Epidermal melanocyte (primary cell): ENCODE data around the gene WDFY2.
"Not testable (repeated sequence)": the region's sequence is repeated elsewhere in the genome, so short reads cannot be mapped to it uniquely, and the experiment has no call there.

Experiments
- DNase-seq: peaks from one replicate; pipeline ENCODE4 v3.0.0; 2011; ENCODE audit warnings: low spot score; ENCODE audit not compliant: insufficient read length

The WDFY2 gene

DNA sequence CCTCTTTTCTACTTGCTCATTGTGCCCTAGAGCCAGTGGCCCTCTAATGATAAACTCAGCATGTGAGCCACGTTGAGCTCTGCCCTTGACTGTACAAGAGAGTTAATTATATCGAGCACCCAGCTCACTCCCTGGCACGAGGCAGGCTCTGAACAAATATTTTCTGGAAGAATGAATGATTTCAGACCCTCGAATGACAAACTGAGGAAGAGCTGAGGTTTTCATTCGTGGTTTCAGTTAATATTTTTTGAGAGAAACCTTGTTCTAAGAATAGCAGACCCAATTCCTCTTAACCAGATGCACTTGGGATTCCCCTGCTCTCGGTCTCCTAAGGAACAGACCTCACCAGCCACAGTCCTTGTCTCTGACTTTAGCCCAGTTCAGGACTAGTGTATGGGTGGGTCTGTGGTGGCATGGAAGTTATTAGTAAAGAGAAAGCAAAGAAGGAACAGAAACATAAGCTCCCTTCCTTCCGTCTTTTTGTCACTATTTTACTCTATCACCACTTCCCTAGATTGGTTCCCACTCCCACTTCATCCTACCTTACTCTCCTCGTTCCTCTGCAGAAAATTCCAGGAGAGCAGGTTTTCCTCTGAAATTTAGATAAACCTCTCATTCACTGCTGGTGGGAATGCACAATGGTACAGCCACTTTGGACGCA is 22.1 kb upstream of the WDFY2 start:
- DNase-seq: no peak

DNA sequence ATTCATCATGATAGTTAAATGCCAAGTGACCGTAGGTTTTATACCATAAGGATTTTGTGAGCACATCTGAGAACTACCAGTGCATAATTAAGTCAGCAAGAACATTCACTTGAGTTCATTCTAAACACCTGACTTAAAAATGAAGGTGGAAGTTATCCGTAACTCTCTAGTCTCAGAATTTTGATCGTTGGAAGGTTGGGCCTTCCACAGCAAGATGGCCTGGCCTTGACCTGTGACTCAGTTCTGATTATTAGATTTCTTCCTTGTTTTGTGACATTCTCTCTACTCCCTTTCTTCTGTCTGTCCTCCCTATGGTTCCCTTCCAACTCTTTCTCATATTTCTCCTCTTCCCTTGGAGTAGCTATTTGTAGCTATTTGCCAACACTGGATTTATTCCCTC is 20.0 kb upstream of the WDFY2 start:
- no peak for DNase-seq

DNA sequence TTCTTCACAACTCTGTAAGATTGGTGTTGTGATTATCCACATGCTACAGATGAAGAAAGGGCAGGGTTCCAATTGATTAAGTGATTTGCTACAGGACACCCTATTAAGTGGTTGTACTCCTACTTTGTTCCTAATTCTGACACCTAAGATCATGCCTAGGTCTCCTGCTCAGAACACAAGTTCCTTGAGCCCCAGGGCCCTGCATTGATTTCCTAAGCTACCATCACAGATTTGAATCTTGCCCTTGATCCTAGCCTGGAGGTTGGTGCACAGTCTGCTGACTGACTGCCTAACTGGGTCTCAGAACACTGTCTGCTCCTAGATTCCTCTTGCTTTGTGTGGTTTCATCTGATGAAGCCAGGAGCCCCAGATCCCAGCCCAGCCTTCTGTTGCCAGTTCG is 19.6 kb upstream of the WDFY2 start:
- no peak for DNase-seq

DNA sequence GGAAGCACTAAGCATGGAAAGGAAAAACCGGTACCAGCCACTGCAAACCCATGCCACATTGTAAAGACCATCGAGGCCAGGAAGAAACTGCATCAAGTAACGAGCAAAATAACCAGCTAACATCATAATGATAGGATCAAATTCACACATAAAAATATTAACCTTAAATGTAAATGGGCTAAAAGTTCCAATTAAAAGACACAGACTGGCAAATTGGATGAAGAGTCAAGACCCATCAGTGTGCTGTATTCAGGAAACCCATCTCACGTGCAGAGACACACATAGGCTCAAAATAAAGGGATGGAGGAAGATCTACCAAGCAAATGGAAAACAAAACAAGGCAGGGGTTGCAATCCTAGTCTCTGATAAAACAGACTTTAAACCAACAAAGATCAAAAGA is 15.3 kb upstream of the WDFY2 start:
- DNase-seq: not testable (repeated sequence)

DNA sequence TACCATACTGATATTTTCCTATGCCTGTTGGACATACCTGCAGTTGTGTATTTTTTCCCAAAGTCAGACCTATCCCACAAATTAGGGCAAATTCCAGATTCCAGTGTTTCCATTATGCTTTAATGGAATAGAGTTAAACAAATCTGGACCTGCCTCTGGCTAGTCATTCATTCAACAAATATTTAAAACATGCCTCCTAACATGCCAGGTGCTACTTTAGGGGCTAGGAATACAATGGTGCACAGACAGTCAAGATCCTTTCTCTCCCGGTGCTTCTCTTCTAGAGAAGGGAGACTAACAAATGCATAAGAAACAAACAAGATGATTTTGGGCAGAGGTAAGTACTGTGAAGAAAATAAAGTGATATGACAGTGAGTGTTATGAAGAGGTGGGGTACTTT is 7.5 kb upstream of the WDFY2 start:
- DNase-seq: no peak

DNA sequence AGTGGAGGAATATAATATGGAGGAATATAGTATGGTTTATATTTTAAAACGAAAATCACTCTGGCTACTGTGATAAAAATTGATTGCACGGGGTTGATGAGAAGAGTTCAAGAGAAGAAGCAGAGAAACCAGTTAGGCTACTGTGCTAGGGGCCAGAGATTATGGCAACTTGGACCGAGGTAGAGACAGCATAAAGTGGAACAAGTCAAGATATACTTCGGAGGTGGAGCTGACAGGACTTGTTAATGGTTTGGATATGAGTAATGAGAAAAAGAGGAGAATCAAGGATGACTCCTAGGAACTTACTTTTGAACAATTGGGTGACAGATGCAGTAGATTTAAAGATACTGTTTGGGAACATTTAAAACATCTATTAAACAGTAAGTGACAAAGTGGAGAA is 6.6 kb upstream of the WDFY2 start:
- DNase-seq: no peak

DNA sequence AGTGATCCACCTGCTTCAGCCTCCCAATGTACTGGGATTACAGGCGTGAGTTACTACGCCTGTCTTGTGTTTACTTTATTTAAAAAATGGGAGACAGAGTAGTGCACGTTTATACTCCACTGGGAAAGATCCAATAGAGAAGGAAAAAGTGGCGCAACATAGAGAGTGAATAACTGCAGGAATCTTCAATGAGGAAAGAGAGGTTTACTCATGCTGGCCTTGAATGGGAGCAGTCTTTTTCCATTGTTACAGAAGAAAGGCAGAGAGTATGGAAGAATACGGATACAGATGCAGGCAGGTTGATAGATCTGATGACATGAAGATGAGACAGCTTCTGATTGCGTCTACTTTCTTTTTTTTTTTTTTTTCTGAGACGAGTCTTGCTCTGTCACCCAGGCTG is 4.6 kb upstream of the WDFY2 start:
- DNase-seq: no peak

DNA sequence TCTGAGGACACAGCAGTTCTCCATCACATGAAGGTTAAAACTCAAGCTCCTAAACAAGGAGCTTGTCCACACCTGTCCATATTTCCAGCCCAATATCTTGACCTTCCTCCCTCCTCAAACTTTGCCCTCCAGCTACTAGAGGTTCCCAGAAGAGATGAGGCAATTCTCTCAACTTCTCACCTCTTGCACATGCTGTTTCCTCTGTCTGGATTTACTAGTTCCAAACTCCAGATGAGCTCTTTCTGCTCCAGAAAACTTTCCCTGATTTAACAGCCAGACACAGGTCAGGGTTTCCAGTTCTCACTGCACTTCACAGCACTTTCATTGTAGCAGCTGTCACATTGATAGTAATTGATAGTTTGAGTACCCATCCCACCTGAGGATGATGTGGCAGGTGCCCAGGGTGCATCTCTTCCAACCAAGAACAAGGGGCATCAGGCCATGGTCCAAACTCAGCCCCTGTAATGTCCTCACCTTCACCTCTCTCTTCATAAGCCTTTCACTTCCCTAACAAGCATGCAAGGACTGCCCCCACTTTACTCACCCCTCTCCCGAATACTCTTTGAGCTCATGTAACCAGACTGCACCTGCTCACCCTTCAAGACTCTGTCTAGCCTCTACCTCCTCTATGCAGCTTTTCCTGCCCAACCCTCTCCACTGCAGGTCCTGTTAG is 3.0 kb upstream of the WDFY2 start:
- no peak for DNase-seq

DNA sequence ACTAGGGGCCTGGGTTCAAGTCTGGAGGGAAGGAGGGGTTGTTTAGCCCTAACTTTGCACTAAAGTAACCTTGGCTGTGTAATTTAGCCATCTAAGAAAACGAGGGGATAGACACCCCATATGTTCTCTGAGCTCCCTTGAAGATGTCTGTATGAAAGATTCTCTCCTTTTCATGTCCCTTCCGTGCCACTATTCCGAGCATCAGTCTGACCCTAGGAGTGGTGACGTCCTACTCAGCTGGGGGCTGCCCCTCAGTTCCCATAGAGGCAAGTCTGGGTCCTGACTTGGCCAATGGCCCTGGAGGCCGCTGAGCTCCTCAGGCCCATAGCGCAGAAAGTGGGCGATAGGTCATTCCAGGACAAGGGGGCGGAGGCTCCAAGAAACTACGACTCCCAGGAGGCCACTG is 790 bp upstream of the WDFY2 start:
- DNase-seq: no peak

DNA sequence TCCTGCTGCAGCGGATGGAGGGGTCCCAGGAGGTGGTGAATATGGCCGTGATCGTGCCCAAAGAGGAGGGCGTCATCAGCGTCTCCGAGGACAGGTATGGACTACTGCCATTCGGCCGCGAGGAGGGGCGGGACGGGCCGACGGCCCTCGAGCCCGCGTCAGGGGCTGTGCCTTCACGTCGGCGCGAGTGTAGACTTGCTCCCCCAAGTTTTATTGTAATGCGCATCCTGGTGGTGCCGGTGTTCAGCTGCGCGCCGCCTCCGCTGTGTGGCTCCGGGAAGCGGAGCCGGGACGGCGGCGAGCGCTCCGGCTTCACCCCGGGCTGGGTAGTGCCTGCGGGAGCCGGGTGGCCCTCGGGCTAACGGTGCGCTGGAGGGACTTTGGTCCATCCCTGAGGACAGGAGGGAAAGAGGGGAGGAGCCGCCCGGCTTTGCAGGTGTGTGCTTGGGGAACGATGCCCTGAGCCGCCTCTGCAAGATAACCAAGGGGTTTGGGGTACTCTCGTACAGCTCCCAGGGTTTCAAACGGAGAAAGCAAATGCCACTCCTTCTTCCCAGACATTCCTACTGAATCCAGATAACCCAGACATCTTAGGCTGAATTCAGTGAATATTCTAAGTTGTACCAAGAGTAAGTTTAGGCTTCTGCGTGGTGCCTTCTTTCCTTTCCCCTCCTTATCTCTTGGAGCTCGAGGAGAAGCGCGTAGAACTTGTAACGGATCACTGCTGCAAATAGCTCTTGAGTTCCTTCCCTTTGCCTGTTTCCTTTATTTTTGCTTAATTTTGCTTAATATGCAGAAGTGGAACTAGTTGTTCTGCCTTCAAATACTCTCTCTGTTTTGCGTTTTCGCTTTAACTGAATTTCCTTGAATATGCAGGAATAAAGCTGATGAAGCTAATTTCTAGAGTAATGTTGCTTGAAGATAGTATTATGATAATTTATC is 740 bp downstream of the WDFY2 start:
- DNase-seq: no peak

DNA sequence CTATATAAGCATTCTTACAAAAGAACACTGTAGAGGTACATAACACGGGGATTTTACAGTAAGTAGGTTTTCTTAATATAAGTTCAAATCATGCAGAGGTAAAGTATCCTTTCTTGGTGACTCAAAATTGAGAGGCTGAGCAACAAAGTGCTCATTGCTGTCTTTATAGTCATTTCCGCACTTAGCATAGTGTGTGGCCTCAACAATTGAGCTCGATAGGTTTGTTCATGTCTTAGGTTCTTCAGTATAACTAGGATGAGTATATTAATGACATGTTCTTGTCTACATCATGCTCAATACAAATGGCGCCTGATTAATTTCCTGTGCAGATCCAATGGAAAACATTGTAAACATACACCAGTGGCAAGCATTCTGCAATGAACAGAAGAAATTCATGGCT is 1.4 kb downstream of the WDFY2 start:
- no peak for DNase-seq

DNA sequence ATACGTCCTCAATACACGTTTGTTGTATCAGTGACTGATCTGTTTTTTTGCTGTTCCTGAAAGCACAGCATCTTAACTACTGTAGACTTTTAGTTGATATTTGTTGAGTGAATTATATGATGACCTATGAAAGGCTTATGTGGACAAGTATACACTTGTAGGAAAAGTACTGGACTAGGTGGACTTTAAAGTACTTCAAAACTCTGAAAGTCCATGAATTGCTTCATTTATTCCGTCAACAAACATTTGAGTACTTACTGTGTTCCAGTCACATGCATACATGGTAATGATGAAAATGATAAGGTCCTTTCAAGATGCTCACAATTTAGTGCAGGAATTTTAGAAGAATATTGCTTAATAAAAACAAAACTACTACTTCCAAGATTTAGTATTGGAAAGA is 3.1 kb downstream of the WDFY2 start:
- no peak for DNase-seq

DNA sequence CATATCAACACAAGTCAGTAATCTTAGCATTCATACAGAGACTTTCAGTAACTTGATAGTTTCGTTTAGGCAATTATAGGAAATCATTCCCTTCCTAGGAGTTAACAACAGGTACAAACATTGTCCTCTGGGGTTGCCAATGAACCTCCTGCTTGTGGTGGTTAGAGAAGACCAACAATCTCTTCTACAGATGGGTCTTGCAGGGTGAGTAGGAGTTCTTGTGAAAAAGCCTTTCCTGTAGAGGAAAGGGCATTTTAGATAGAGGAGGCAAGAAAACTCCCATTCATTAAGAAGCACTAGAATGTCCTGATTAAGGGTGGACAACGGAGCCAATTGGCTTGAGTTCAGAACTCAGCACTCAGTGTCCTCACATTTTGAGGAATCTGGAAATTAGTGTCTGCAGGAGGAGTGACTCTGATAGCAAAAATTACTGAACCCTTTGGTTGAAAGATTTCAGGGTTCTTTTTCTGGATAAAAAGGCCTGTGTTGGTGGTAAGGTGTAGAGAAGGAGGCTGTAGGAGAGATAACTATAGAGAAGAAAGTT is 4.2 kb downstream of the WDFY2 start:
- DNase-seq: no peak

DNA sequence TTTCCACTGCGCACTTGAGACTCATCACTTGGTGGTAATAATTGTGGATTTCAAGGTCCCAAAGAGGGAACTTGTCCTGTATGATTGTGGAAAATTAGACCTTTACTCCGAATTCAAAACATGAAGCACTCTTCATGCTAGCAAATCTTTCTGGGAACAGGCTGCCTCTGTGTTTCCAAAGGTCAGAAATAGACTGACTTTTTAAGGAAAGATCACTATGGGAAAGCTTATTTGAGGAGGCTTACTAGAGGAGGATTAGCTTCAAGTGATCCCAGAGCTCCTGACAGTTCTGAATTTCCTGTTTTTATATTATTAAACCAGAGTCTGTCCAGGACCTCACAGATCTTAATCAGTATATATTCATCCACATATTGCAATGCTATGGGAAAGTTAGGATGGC is 5.5 kb downstream of the WDFY2 start:
- no peak for DNase-seq

DNA sequence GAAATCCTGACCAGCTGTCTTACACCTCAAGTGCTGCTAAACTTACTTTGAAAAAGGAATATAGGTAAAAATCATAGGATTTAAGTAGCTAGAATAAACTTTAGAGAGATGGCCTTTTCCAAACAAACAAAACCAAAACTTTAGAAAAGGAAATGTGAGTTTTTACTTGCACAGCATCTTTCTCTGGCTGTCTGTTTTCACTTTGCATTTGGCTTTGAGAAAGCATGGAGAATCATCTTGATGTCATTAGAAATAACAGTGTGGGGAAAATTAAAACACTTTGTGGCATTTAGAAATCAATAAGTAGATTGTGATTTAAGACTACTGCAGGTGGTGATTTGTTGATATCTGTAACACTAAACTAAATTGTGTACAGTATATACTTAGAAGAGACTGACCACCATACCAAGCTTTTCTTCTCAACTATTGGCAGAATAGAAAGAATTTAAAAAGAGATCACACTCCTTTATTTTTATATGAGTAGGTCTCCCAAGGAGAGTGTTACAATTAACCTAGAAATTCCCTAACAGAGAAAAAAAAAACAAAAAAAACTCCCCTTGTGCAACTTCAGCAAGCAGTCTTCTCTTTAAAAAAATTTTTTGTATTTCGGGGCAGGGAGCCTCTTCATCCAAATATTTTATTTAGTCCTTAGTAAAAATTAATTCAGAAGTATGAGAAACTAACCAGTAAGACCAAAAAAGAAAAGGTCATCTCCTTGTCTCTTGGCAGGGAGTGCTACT is 6.1 kb downstream of the WDFY2 start:
- no peak for DNase-seq

DNA sequence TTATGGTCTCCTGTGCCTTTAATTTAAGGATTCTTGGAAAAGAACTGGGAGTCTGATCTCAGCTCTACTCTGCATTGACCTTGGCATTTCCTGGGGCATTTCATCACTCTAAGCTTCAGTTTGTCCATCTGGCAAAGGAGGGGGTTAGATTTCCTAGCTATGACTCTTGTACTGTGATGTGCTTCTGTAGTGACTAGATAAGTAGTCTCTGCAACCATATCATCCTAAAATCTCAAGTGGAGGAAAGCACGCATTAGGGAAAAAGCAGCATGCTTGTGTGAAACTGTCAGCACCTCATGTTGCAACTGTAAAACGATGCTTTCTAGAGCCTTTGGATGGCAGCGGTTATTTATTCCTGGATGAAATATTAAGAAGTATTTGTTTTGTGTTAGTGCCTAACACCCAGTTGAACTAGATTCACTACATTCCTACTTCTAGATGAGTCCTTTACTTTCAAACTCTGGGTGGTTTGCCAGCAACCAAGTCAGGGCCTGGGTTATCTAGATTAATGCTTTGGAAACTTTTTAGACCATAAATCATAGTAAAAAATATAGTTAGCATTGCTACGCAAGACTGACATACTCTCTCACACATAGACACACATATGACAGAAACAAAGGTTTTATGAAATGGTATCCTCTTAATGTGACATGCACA is 6.8 kb downstream of the WDFY2 start:
- DNase-seq: peak; percentile 27

DNA sequence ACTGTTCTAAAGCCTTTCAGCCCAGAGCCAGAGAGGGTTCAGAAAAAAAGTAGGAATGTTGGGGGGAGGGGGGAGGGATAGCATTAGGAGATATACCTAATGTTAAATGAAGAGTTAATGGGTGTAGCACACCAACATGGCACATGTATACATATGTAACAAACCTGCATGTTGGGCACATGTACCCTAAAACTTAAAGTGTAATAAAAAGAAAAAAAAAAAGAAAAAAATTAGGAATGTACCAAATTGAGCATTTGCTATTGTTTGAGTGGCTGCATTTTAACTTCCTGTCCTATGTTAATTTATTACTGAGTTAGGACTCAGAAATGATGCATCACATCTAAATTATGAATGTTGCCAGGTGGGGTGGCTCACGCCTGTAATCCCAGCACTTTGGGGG is 7.7 kb downstream of the WDFY2 start:
- DNase-seq: not testable (repeated sequence)

DNA sequence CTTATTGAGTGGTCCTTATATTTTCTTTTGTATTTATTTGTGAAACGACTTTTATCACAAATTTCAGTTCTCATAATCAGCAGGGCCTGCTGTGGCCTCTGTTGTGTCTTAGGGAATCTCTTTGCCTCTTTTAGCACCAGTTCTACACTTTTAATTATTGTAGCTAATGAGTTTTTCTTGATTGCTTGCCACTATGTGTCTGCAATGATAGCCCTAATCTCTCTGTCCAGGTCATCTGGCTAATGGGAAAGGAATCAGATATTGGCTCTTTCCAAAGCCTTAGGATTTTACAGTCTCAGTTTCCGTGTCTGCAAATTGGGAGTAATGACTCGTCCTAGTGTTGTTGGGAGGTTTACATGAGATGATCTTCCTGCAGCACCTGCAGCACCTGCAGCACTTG is 10.2 kb downstream of the WDFY2 start:
- no peak for DNase-seq

DNA sequence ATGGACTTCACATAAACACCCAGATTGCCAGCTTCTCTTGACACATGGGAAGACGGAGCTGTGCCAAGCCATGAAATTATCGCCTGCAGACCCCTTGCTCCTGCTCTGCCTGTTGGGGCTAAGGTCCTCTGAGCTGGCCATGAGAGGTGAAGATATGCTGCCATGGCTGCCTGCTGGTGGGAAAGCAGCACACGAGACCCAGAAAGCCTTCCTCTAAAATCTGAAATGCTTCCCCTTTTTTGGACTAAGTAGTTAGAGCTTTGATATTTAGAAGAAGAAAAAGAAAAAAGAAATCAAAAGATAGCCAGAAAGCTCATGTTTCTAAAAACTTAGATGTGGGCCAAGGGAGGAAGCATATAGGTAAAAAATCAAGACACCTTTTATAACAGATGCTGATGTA is 11.2 kb downstream of the WDFY2 start:
- no peak for DNase-seq

DNA sequence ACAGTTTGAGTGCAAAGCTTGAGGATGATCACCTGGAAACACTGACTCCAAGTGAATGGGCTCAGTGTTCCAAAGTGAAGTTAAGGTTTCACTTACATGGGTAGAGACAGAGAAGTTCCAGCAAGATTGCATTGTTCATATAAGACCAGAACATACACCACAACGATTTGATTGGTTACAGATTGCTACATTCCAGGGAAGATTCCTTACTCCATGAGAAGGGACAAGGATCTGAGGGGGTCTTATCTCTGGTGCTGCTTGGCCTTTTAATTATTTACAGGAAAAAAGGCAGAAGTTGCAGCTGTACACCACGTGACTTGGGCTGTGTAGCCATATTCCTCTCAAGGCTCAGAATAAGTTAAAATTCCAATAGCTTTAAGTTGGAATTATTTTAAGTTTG is 12.3 kb downstream of the WDFY2 start:
- DNase-seq: no peak
